Osteoblast (primary cell): ENCODE results near the gene ZNF483. TPM values are rescaled to one million over a fixed set of nuclear protein-coding genes. Genes with fewer than 3 reads are reported as not detected.
A peak's percentile ranks its signal among the peaks of the same experiment; 100 is the strongest.

ENCODE experiments used
- DNase-seq: peaks from one replicate; pipeline ENCODE4 v3.0.0; 2011; ENCODE audit warnings: low spot score, mixed read lengths; ENCODE audit not compliant: insufficient read length; ENCODE audit errors: missing footprints
- H2AFZ ChIP-seq: 2 replicates; pipeline ENCODE4 v1.6.0; 2011; ENCODE audit warnings: mild to moderate bottlenecking, low read length
- H3K27ac ChIP-seq: 2 replicates; pipeline ENCODE4 v1.5.1; 2011; ENCODE audit warnings: mild to moderate bottlenecking, low read depth, low read length, moderate library complexity
- H3K27me3 ChIP-seq: 2 replicates; pipeline ENCODE4 v1.6.0; 2012; ENCODE audit warnings: mild to moderate bottlenecking, control low read depth, inconsistent platforms, low read length, moderate library complexity; ENCODE audit not compliant: insufficient read depth
- H3K36me3 ChIP-seq: 2 replicates; pipeline ENCODE4 v1.5.1; 2011; ENCODE audit warnings: mild to moderate bottlenecking, low read length, control low read depth, moderate library complexity; ENCODE audit not compliant: insufficient read depth
- H3K4me1 ChIP-seq: 2 replicates; pipeline ENCODE4 v1.5.1; 2011; ENCODE audit warnings: mild to moderate bottlenecking, low read length, control low read depth, moderate library complexity; ENCODE audit not compliant: insufficient read depth
- H3K4me2 ChIP-seq: 2 replicates; pipeline ENCODE4 v1.6.0; 2011; ENCODE audit warnings: mild to moderate bottlenecking, low read length; ENCODE audit not compliant: insufficient read depth
- H3K4me3 ChIP-seq: fragments of 200-600 bp; sonication (generic); 3 replicates; pipeline ENCODE4 v1.5.1; 2012; ENCODE audit warnings: mild to moderate bottlenecking, low read length, inconsistent platforms; ENCODE audit not compliant: insufficient read depth
- H3K79me2 ChIP-seq: 2 replicates; pipeline ENCODE4 v1.6.0; 2012; ENCODE audit warnings: mild to moderate bottlenecking, low read length, control low read depth, inconsistent platforms; ENCODE audit not compliant: insufficient read depth
- H3K9me3 ChIP-seq: 2 replicates; pipeline ENCODE4 v1.5.1; 2011; ENCODE audit warnings: low read depth, low read length, control low read depth
- H4K20me1 ChIP-seq: 2 replicates; pipeline ENCODE4 v1.6.0; 2012; ENCODE audit warnings: mild to moderate bottlenecking, low read length, control low read depth; ENCODE audit not compliant: insufficient read depth
- total RNA-seq: library from RNA; depleted of rRNA; stranded (reverse); fragments of >200 nt; gene quantifications from 2 replicates; pipeline ENCODE4 v1.2.3, GENCODE V29; 2012
- TF ChIP-seq, protein P1 (sequence below): IDR thresholded peaks from 2 replicates; pipeline ENCODE4 v1.5.1; 2011; ENCODE audit warnings: mild to moderate bottlenecking, low read depth, low read length, moderate library complexity; ENCODE audit errors: extremely low read depth

ZNF483 gene
- total RNA-seq, 1 donor = 6.2 TPM

DNA sequence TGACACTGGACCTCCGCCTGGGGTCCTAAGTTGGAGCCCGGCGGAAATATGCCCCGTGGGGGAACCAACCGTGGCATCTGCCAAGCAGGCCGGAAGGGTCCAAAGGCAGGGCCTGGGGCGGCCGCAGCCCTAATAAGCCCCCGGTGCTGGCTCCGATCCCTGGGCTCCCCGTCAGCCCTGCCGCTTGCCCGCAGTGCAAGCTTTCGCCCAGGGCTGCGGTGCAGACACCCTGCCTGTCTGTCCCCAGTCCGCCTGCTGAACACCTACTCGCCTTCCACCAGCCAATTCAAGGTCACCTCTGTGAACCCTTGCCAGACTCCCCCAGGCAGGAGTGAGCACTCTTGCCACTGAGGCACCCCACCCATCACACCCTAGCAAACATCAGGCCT is 75.0 kb downstream of the ZNF483 start:
- Histone ChIP-seq H3K27ac (no peak overlapping the region), H3K9me3 (no peaks in the 10 kb centered on the region)

DNA sequence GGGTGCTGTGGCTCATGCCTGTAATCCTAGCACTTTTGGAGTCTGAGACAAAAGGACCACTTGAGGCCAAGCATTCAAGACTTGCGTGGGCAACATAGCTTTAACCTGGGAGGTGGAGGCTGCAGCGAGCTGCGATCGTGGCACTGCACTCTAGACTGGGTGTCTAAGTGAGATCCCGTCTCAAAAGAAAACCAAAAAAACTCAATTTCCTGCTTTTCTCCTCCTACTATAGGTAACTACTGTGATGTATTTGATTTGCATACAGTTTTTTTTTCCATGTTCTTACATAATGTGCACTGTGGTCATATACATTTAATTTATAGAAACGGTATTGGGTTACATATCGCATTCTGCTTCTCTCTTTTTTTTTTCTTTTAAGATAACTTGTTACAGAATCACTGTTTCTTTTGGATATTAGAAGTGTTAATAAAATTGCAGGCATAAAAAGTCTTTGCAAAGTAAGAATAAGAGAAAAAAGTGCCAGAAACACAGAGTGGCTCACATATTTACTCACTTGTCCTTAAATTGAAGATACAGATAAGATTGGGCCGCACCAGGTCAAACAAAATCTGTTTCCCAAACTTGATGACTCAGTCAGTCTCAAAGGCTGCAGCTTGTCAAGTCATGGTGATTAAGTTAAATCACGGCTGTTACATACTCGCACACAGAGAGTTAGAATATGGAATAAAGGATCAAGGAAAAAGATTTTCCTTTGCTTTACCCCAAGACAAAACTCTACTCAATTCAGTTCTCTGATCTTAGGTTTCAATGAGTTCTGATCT is 76.4 kb downstream of the ZNF483 start:
- Histone ChIP-seq H3K27me3 (no peaks in the 10 kb centered on the region), H4K20me1 (peaks cover 5% of the 10 kb centered on the region), H3K9me3 (no peaks in the 10 kb centered on the region), H3K4me2 (no peak overlapping the region), H3K4me1 (peaks cover 7% of the 10 kb centered on the region), H3K79me2 (peaks cover 13% of the 10 kb centered on the region), H3K27ac (no peak overlapping the region), H3K4me3 (no peak overlapping the region), H3K36me3 (peaks cover 9% of the 10 kb centered on the region), H2AFZ (no peak overlapping the region)
- DNase-seq = peak; percentile 56
- TF ChIP-seq, protein P1, sequence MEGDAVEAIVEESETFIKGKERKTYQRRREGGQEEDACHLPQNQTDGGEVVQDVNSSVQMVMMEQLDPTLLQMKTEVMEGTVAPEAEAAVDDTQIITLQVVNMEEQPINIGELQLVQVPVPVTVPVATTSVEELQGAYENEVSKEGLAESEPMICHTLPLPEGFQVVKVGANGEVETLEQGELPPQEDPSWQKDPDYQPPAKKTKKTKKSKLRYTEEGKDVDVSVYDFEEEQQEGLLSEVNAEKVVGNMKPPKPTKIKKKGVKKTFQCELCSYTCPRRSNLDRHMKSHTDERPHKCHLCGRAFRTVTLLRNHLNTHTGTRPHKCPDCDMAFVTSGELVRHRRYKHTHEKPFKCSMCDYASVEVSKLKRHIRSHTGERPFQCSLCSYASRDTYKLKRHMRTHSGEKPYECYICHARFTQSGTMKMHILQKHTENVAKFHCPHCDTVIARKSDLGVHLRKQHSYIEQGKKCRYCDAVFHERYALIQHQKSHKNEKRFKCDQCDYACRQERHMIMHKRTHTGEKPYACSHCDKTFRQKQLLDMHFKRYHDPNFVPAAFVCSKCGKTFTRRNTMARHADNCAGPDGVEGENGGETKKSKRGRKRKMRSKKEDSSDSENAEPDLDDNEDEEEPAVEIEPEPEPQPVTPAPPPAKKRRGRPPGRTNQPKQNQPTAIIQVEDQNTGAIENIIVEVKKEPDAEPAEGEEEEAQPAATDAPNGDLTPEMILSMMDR = no peak

More for the DNA sequence above, 75.0 kb downstream of the ZNF483 start:
- H3K27me3 ChIP-seq = no peaks in the 10 kb centered on the region
- peak overlapping the region; percentile 89 for H3K4me3 ChIP-seq
- TF ChIP-seq, protein P1 = no peak
- DNase-seq = no peak
- peaks cover 13% of the 10 kb centered on the region for H3K79me2 ChIP-seq
- H3K36me3 ChIP-seq = peaks cover 24% of the 10 kb centered on the region
- H3K4me2 ChIP-seq = peak overlapping the region; percentile 81
- peaks cover 7% of the 10 kb centered on the region for H3K4me1 ChIP-seq
- peaks cover 5% of the 10 kb centered on the region for H4K20me1 ChIP-seq
- H2AFZ ChIP-seq = peak overlapping the region; percentile 94

DNA sequence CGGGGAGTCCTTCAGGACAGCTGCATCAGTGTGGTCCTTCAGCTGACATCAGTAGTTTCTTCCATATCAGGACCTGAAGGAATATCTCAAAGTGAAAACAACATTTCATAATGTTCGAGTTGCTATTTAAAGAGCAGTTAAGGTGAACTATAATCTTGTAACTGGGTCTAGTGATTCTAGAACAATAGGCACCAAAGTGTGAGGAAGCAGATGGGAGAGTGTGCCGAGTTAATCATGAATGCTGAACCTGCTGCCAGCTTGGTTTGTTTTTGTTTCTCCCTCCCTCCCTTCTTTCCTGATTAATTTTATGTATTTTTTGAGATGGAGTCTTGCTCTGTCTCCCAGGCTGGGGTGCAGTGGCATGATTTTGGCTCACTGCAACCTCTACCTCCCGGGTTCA is 78.1 kb downstream of the ZNF483 start:
- Histone ChIP-seq H3K9me3 (no peaks in the 10 kb centered on the region), H4K20me1 (no peaks in the 10 kb centered on the region), H3K79me2 (peaks cover 6% of the 10 kb centered on the region), H3K36me3 (no peaks in the 10 kb centered on the region), H3K4me2 (no peak overlapping the region), H3K27ac (no peak overlapping the region), H3K4me3 (no peak overlapping the region), H3K27me3 (no peaks in the 10 kb centered on the region), H2AFZ (no peak overlapping the region), H3K4me1 (peaks cover 7% of the 10 kb centered on the region)
- DNase-seq = no peak
- TF ChIP-seq, protein P1 = no peak

DNA sequence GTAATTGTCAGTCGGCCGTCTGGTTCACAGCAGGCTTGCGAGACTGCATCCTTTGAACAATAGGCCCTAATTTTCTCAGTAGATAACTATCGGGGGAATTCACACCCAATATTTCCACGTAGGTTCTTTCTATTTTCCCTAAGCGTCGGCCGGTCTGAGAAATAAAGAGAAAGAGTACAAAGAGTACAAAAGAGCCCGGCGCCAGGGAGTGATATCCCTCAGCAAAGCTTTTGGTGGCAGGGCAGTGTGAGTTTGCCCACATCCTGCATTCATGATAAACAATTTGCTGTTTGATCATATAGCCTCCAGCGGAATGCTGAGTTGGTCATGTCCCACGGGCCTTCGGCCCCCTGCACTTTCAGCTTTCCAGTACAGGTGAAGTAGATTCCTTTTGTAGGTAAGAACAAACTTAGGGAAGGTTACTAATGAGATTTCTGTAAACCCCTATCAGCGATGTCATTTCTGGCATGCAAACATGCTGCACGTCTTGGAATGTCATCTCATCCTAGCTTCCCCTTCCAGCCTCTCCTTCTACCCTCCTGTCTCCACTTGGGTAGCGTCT is 79.2 kb downstream of the ZNF483 start:
- no peaks in the 10 kb centered on the region for H4K20me1 ChIP-seq
- H3K36me3 ChIP-seq = no peaks in the 10 kb centered on the region
- DNase-seq = no peak
- H3K9me3 ChIP-seq = no peaks in the 10 kb centered on the region
- no peak overlapping the region for H3K4me3 ChIP-seq
- peaks cover 7% of the 10 kb centered on the region for H3K4me1 ChIP-seq
- H3K4me2 ChIP-seq = no peak overlapping the region
- TF ChIP-seq, protein P1 = no peak
- peaks cover 5% of the 10 kb centered on the region for H3K27me3 ChIP-seq
- H3K27ac ChIP-seq = no peak overlapping the region
- no peaks in the 10 kb centered on the region for H3K79me2 ChIP-seq
- no peak overlapping the region for H2AFZ ChIP-seq
